Activated T-cell treated with anti-CD3 and anti-CD28 coated beads, Interleukin-2, amount 50 U/mL, for 1 hour (primary cell): ENCODE results near the gene A2M.

Source experiments
- DNase-seq: peaks from one replicate; pipeline ENCODE4 v3.0.0-alpha.2; 2020

A2M gene

DNA sequence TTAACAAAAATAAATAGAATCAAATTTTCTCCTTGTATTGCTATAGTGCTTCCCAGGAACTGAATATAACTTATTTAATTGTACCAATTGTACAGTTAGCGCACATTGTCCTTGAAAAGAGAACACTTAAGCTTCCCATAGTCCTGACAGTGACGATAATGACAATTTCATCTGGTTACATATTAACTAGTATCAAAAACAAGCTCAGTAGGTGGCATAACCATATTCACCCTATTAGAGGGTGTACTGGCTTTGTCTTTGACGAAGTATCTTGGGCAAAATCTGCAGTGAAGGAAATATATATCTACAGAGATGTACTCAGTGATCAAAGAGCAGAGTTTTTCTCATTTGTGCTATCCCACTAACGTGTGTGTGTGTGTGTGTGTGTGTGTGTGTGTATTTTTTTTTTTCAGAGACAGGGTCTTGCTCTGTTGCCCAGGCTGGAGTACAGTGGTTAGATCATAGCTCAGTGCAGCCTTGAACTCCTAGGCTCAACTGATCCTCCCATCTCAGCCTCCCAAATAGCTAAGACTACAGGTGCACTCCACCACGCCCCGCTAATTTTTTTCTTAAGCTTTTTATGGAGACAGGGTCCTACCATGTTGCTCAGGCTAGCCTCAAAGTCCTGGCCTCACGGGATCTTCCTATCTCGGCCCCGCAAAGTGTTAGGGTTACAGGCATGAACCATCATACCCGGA lies 4.9 kb upstream of the A2M start:
- no peak for DNase-seq

DNA sequence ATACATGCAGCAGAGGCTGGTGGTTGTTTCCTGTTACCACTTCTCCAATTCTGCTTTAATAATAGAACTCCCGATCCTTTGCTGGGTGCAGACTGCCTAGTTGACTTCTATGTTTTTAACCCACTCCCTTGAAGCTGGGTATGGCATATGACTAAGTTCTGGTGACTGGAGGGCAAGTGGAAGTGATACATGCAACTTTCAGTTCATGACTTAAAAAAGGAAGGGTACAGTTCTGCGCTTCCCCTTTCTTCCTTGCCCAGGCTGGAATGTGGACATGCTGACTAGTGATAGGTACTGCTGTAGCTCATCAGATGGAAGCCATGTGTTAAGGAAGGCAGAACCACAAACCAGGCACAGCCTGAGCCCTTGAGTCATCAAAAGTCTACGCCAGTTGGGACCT lies 2.4 kb upstream of the A2M start:
- DNase-seq, result no peak

DNA sequence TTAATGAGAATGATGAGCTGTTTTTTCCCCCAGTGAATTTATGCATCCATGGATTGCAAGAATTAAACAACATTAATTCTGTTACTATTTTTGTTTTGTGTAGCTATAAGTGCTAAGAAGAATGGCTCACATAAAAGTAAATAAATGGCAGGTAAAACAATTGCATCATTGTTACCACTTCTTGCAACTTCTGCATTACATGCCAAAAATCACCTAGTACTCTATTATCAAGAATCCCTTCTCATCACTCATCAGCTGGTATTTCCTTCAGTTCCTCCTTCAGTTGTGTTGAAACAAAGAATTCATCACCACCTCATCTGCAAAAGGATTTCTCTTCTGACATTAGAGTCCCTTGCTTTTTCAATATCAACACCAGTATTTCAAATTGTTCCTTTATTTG lies 773 bp downstream of the A2M start:
- DNase-seq, result no peak

DNA sequence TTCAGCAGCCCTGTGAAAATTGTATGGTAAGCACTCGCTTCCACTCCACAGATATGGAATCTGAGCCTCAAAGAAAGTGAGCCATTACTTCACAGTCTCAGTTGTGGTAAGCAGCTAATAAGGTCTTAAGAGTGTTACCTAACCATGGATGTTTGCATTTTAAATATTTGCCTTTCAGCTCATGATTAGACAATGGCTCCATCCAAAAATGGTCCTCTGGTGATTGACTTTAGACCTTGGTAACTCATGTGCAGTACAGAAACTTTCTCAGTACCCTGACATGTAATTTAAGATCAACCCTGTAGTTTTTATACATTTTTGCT lies 1.8 kb downstream of the A2M start:
- DNase-seq, result no peak

DNA sequence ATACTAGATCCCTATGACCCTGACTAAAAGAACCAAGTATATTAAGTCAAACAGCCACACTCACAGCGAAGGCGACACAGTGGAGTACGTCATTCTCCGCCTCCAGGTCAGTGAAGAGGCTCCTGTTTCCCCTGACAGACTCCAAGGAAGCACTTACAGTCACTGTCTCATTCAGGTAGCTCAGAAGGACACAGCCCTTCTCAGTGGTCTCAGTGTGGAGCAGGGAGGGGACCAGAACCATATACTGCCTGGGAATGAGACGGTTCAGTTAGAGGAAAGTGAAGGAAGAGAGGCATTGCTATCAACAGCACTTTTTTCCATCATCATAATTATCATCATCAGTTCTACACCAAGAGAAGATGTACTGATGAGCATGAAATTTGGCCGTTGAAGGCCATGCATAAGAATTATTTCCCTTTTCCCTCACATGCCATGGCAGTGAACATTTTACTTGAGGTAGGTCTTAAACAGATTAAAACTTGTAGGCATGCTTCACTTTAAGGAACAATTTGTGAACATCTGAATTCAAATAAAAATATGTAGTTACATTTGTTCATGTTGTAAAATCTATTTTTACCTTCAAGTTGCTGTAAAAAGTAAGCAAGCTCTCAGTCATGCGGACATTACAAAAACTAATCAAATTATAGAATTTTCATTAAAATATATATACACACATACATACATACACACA lies 2.3 kb downstream of the A2M start:
- no peak for DNase-seq

DNA sequence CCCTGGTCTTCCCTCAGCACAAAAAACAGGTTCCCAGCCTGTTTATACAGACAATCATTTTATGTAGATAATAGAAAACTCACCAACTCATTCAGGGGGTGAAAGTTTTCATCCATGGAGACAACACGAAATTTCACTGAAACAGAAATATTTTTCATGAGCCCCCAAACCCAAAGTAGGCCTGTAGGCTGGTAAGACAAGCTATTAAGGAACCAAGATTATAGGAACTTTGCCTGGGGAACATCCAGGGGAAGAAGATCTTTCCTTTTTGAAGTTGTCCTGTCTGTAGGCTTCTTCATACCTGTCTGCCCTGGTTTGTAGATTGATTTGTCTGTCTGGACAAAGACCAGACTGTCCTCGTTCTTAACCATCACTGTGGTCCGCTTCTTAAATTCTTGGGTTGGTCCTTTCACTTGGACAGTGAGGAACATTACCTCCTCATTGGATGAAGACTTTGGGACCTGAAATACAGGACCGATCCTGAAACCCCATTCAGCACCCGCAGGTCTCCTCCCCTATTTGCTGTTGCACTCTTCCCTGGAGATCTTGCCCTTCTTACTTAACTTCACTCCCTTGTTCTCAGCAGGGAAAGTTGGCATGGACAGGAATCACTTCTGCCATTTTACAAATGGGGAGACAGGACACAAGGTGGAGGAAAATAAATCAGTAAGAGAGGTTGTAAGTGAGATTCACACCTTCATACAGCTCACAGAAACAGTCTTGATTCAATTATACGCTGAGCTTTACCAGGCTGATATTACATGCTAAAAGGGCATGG lies 3.5 kb downstream of the A2M start:
- DNase-seq, result no peak

DNA sequence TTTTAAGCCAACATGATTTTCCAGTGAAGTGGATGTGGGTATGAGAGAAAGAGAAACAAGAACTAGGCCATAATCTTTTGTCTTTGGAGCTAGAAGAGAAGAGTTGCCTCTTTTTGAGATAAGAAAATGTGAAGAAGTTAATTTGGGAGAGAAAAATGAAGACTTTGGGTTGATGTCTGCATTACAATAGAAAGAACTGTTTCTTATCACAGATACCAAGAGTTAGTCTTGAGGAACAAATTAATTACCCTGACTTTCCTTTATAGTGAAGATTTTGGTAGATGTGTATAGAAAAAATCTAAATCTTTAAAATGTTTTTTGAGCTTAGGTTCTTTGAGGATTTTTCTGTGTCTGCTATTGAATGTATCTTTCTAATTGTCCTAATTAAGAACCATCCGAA lies 4.2 kb downstream of the A2M start:
- no peak for DNase-seq

DNA sequence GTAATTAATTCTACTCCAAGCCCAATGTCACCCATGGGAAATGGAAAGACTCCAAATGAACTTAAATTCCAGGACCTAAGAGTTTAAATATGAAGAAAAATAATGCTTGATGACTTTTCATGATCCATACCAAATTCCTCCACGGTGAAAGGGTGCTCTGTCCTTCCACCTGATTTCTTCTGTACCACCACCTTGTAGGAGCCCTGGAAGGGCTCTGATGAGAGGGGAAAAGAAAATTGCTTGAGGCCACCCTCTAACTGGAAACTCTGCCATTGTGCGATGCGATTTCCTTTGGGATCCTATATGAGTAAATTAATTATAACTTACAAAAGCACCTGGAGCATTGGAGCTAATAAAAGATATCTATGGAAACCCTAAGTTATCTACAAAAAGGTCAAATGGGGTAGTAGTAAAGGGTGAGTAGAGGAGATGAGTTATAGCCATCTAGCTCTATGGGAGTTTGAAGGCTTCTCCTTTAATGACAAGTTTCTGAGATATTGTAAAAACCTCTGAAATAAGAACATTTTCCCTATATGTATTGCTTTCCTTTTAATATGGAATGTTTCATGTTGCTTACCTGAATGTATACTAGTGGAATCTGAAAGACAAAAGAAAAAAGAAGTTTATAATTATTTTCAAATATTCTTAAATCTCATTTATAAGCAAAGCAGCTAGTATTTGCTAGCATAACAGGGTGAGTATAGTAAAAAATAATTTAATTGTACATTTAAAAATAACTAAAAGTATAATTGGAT lies 5.8 kb downstream of the A2M start:
- no peak for DNase-seq

DNA sequence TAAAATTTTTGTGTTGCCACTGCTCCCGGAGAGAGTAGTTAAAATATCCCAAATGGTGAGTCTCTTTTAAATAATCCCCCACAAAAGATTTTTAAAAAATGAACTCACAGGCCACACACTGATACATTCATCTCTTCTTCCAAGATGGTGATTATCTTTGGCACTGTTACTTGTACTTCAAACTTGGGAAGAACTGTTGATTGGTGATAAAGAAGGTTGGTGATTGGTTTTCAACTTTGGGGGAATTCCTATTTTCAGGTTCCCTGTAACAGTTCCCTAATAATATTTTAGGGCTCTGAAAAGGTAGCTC lies 6.6 kb downstream of the A2M start:
- no peak for DNase-seq

DNA sequence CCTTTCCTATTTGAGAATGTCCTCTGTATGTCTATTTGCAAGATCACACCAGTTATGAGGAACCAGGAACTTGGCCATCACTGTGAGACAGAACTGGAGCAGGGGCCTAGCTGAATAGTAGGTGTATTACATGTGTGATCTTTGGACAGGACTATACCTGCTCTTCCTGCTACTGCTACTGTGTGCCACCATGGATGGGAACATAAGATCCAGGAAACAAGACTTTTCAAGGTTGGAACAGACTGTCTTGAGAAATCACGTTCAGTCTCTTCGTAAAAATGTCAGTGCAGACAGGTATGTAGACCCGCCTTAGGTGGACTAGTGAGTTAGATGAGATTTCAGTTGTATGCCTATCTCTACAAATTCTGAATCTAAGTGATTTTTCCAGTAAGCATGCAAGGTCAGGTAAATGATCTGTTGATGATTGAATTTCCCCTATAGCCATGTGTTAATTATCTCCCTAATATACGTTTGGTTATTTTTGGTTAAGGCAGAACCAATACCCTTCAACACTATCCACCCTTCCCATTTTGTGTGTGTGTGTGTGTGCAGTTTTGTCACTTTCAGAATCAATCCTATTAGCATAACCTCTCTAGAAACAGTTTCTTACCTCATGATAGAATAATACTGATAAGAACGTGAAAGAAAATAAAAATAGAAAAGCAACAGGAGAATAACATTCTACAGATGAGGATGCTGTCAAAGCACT lies 7.1 kb downstream of the A2M start:
- DNase-seq, result no peak

DNA sequence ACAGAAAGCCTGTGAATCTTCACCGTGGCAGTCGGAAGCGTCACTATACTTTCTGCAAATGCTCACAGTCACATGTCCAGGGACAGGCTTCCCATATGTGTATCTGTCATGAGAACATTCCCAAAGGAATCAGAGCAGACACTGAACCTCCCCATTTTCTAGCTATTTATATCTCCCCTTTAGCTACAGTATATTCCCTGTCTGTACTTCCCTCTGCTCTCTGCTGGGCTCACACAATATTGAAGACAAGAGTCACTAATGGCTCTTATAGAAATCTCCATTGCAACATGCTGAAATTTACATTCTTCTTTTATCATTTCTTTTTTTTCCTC lies 8.2 kb downstream of the A2M start:
- no peak for DNase-seq

DNA sequence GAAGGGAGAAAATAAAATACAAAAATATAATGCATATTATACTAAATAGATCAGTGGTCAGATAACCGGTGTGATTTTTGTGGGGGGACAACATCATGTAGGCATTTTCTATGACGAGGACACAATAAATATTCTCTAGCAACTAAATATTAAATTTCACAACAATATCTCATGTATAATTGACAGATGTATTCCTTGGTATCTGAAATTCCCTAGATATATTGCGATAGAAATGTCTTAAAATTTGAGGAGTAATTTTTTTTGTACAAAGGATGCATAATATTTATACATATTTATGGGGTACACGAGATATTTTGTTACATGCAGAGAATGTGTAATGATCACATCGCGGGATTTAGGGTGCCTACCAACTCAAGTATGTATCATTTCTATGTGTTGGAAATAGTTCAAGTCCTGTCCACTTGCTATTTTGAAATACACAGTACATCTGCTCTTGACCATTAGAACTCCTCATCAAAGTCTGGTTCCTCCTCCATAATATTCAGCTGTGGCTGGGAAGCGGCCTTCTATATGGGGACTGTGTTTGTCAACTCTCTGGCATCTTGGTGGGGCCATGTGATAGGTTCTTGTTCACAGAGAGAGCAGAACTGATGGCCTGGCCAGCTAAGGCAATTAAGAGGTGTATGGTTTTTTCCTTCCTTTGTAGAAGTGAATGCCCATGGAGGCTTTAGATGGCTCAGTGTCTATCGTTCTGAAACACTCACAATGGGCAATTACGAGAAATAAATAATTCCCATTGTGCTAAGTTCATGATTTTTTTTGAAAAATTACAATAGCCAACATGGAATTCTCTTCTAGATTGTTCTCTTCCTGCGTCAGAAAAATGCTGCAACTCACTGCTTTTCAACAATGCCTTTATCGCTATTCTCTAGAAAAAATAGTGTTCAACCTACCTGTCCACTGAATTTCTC lies 8.8 kb downstream of the A2M start:
- DNase-seq, result no peak

DNA sequence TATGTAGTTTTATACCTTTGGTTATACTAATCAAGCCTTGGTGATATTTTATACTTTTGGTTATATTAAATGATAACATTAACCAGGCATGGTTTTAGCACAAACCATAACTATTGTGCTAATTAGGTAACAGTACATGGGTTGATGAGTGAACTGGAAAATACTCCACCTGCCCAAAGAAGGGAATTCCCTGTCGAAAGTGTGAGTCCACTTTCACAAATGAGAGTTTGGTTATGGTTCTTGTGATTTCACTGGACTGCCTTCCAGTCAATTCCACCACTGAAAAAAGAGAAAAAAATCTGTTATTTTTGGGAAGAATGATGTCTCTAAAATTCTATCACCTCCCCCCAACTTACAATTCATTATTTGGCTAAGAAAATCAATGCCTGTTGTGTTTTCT lies 9.7 kb downstream of the A2M start:
- no peak for DNase-seq

DNA sequence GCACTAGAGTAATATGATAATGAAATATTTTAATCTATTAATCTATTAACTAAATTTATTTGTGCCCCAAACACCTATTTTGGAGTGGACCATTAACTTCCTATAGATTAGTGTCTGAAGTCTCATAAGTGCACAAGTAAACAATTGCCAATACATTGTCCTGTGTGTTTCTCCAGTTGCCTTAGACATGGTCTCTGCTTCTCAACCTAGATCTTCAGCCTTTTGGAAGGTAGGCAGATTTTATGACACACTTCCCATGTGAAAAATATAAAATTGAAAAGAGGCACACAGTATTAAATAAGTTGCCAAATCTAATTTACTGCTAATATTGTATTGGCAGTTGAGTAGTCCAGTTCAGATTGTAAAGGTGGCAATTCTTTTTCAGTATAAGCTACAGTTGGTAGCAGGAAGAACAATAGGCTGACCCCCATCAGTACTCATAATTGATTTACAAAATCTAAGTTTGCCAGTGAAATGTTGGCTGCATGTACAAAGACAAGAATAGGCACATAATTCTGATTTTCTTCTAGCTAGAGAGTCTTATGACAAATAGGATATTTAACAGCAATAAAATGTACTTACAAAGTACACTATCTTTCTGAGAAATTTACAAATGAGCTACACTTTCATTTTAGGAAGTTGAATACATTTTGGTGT lies 10.8 kb downstream of the A2M start:
- no peak for DNase-seq

DNA sequence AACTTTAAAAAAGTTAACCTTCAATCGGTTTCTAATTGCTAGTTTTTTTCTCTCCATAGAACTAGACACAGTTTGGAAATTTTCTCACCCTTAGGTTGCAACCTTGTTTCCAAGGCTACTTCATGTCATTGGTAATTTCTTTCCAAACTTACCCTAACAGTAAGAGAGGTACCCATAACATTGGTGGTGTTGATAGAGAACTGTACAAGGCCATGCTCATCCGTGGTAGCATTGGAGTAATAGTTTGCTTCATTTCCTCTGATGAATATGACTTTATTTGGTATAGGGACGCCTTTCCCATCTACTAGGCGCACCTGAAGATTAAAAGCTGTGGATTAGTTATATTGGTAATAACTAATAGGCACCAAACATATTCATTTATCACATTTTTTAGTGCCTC lies 11.6 kb downstream of the A2M start:
- DNase-seq, result no peak

DNA sequence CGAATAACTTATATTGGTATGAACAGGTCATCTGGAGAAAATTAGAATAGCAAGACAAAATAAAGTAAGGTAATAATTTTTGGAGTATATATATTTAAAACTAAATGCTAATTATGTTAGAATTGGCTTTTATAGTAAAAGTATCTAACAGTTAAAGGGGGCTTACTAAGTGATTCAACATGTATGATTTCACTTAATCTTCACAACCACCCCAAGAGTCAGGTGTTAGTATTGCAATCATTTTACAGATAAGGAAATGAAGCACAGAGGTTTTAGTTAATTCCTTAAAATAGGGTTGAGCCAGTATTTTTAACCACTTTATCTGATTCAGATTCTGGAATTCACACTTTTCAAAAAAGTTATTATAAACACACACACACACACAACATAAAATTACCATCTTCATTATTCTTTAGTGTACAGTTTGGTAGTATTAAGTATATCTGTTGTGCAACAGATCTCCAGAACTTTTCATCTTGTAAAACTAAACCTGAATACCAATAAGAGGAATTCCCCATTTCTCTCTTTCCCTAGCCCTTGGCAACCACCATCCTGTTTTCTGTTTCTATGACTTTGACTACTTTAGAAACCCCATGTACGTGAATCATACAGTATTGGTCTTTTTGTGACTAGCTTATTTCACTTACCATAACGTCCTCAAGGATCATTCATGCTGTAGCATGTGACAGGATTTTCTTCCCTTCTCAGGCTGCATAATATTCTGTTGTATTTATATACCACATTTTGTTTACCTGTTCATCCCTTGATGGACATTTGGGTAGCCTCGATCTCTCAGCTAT lies 12.5 kb downstream of the A2M start:
- DNase-seq, result no peak

DNA sequence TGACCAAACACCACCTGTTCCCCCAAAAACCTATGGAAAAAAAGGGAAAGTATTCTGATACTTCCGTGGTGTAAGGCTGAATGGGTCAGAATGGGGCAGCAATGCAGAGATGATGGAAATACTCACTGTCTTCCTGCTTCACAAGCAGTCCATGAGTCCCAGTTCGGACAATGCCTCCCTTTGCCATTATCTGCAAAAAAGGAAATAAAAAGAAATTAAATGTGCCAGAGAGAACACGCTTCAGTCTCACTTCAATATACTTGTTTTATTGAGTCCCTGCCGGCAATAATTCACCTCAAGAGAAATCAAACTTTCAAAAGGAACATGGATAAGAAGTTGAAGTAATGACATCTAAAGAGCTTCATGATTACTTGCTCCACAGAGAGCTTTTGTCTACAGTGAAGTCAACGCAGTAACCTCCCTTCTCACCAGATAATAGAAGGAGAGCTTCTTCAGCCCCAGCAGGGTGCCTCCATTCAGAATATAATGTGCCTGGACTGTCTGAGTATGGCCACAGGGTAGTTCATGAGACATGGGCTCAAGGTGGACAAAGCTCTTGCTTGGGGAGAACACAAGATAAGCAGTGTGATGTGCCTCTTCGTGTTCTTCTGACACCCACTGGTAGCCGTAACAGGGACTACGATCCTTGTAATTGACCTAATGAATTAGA lies 14.6 kb downstream of the A2M start:
- no peak for DNase-seq

DNA sequence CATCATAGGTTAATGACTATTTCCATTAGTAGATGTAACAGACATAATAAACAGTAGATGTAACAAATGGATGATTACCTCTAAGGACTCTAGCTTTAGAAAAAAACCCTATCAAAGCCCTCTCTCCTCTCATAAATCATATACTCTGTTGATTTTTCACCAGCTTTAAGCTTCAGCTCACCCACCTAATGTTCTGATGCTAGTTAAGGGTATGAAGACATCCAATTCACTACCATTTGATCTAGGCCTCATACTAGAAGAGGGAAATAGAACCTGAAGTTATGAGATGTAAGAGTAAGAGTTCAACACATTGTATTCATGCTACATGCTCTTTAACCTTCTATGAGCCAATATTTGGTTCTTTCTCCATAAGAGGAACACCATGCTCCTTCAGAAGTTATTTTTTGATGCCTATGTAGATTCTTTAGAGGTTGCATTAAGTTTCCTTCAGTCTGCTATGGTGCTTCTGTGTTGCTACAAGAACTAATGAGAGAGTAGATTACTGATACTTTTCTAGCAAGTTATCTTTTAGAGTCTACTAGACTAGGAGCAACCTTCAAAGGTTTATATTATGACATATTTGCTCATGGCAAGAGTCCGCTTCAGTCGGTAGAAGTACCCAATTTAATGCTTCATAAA lies 16.0 kb downstream of the A2M start:
- no peak for DNase-seq

DNA sequence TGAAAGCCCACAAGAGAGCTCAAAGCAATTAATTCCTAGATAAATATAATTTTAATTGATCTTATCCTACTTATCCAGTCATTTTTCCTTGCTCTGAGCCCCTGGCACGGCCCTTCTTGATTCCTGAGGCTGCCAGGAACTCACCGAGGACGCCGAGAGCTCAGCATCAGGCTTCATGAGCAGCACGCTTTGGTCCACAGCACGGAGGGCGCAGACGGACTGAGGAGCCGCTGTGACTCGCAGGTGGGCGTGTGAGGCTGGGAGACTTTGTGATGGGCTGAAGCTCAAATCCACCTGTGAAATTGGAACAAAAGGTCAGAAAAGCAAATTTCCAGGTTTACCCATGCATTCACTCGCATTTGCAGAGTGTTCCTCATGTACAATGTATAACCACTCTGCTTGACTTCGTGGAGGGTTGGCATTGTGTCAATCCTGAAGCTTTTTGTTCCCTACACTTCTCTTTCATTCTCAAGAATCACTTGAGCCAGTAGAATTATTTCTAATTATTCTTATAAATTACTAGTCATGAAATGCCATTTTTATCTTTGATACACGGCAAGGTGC lies 17.2 kb downstream of the A2M start:
- no peak for DNase-seq
